ENCODE results near the gene PEMT. TPM values are rescaled to one million over a fixed set of nuclear protein-coding genes. Genes with fewer than 3 reads are reported as not detected.

The PEMT gene
- total and polyA plus RNA-seq, 9 of the 15 experiments (the other 6 are each of a cell fraction or from before 2014, with no cell fraction given) = 1.4 to 36.4 (median 13.6) TPM

- TF ChIP-seq, protein P1, sequence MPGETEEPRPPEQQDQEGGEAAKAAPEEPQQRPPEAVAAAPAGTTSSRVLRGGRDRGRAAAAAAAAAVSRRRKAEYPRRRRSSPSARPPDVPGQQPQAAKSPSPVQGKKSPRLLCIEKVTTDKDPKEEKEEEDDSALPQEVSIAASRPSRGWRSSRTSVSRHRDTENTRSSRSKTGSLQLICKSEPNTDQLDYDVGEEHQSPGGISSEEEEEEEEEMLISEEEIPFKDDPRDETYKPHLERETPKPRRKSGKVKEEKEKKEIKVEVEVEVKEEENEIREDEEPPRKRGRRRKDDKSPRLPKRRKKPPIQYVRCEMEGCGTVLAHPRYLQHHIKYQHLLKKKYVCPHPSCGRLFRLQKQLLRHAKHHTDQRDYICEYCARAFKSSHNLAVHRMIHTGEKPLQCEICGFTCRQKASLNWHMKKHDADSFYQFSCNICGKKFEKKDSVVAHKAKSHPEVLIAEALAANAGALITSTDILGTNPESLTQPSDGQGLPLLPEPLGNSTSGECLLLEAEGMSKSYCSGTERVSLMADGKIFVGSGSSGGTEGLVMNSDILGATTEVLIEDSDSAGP (CRISPR knock-in tag; IDR thresholded peaks at IDR 0.05) = no peak
- TF ChIP-seq, protein P2, sequence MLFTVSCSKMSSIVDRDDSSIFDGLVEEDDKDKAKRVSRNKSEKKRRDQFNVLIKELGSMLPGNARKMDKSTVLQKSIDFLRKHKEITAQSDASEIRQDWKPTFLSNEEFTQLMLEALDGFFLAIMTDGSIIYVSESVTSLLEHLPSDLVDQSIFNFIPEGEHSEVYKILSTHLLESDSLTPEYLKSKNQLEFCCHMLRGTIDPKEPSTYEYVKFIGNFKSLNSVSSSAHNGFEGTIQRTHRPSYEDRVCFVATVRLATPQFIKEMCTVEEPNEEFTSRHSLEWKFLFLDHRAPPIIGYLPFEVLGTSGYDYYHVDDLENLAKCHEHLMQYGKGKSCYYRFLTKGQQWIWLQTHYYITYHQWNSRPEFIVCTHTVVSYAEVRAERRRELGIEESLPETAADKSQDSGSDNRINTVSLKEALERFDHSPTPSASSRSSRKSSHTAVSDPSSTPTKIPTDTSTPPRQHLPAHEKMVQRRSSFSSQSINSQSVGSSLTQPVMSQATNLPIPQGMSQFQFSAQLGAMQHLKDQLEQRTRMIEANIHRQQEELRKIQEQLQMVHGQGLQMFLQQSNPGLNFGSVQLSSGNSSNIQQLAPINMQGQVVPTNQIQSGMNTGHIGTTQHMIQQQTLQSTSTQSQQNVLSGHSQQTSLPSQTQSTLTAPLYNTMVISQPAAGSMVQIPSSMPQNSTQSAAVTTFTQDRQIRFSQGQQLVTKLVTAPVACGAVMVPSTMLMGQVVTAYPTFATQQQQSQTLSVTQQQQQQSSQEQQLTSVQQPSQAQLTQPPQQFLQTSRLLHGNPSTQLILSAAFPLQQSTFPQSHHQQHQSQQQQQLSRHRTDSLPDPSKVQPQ (CRISPR knock-in tag; IDR thresholded peaks at IDR 0.05; ENCODE audit: borderline replicate concordance) = no peak
- TF ChIP-seq MCM7 (IDR thresholded peaks at IDR 0.05) (no peak), DPF2 (IDR thresholded peaks at IDR 0.05) (no peak), CREB3 (tag; conservative IDR thresholded peaks at IDR 0.05; ENCODE audit: low read depth) (peak; percentile 86), U2AF1 (optimal IDR thresholded peaks at IDR 0.05; ENCODE audit: low read depth, low read length) (no peak), E2F4 (CRISPR knock-in tag; IDR thresholded peaks at IDR 0.05; ENCODE audit: low read depth) (no peak), TGIF2 (CRISPR knock-in tag; IDR thresholded peaks at IDR 0.05) (no peak), ZNF274 (IDR thresholded peaks at IDR 0.05; ENCODE audit: borderline replicate concordance, low read depth, low read length) (no peak), SLC30A9 (CRISPR knock-in tag; IDR thresholded peaks at IDR 0.05) (no peak), BHLHE40 (IDR thresholded peaks at IDR 0.05; ENCODE audit: low read length) (0 out of 2 replicates have a peak, but pooled peaks have one; percentile 17), CREB1 (IDR thresholded peaks at IDR 0.05) (peak; percentile 58), CREB1 (CRISPR knock-in tag; IDR thresholded peaks at IDR 0.05) (peak; percentile 86), KLF13 (tag; IDR thresholded peaks at IDR 0.05; ENCODE audit: borderline replicate concordance, low read depth) (peak; percentile 32; the same call in 1 of the 2 replicates), HNRNPUL1 (IDR thresholded peaks at IDR 0.05; ENCODE audit: low read length) (no peak), TCF7L2 (IDR thresholded peaks at IDR 0.05; ENCODE audit: low read depth, low read length) (0 out of 2 replicates have a peak, but pooled peaks have one; percentile 16), ZNF384 (IDR thresholded peaks at IDR 0.05; ENCODE audit: low read depth, low read length) (no peak), KLF1 (tag; IDR thresholded peaks at IDR 0.05) (peak; percentile 77)
- TF ChIP-seq, protein P3, sequence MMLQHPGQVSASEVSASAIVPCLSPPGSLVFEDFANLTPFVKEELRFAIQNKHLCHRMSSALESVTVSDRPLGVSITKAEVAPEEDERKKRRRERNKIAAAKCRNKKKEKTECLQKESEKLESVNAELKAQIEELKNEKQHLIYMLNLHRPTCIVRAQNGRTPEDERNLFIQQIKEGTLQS (IDR thresholded peaks at IDR 0.05) = 0 out of 2 replicates have a peak, but pooled peaks have one; percentile 18
- TF ChIP-seq, protein P3 (CRISPR knock-in tag; conservative IDR thresholded peaks at IDR 0.05) = no peak
Observed at GRCh38 chr17:17591355-17592298, at the start of gene PEMT (continued).

Measured in K562 (cell line).